Loucy (cell line): Measurements from ENCODE around the gene LTB4R2.

Source experiments
- H2AFZ ChIP-seq: fragments of 200-600 bp; sonication (generic); 2 replicates; pipeline ENCODE4 v1.6.0; 2016; ENCODE audit warnings: antibody characterized with exemption, mild to moderate bottlenecking, low read length, moderate library complexity
- H3F3A ChIP-seq: fragments of 200-600 bp; 2 replicates; pipeline ENCODE4 v1.6.0; 2016; ENCODE audit warnings: antibody characterized with exemption, low read depth, mild to moderate bottlenecking
- H3K27me3 ChIP-seq: fragments of 200-600 bp; sonication (generic); 2 replicates; pipeline ENCODE4 v1.6.1; 2014; ENCODE audit warnings: low read length, mild to moderate bottlenecking; ENCODE audit not compliant: insufficient read depth, poor library complexity, severe bottlenecking
- H3K36me3 ChIP-seq: fragments of 200-600 bp; sonication (generic); 2 replicates; pipeline ENCODE4 v1.6.1; 2016; ENCODE audit warnings: low read length; ENCODE audit not compliant: insufficient read depth
- H3K4me1 ChIP-seq: fragments of 200-600 bp; sonication (generic); 2 replicates; pipeline ENCODE4 v1.5.1; 2014; ENCODE audit warnings: low read length, mild to moderate bottlenecking; ENCODE audit not compliant: insufficient read depth, poor library complexity, severe bottlenecking
- H3K4me2 ChIP-seq: fragments of 200-600 bp; sonication (generic); 2 replicates; pipeline ENCODE4 v1.6.0; 2014; ENCODE audit warnings: antibody characterized with exemption, low read length, low read depth, mild to moderate bottlenecking; ENCODE audit not compliant: poor library complexity, severe bottlenecking
- H3K4me3 ChIP-seq: fragments of 200-600 bp; sonication (generic); 2 replicates; pipeline ENCODE4 v1.5.1; 2014; ENCODE audit warnings: low read length, mild to moderate bottlenecking, mixed read lengths; ENCODE audit not compliant: poor library complexity, severe bottlenecking
- H3K79me2 ChIP-seq: fragments of 200-600 bp; sonication (generic); 2 replicates; pipeline ENCODE4 v1.6.1; 2014; ENCODE audit warnings: low read length; ENCODE audit not compliant: insufficient read depth
- H3K9ac ChIP-seq: fragments of 200-600 bp; sonication (generic); 2 replicates; pipeline ENCODE4 v1.6.0; 2014; ENCODE audit warnings: mild to moderate bottlenecking, low read depth, low read length, moderate library complexity; ENCODE audit not compliant: poor library complexity, severe bottlenecking
- H3K9me2 ChIP-seq: fragments of 200-600 bp; sonication (generic); replicated peaks from 2 replicates; pipeline ENCODE4 v1.6.1; 2016; ENCODE audit warnings: low read depth, low read length, mixed read lengths
- H3K9me3 ChIP-seq: fragments of 200-600 bp; sonication (generic); 2 replicates; pipeline ENCODE4 v1.6.1; 2014; ENCODE audit warnings: mild to moderate bottlenecking, antibody characterized with exemption, low read length, low read depth; ENCODE audit not compliant: insufficient read depth
- H4K20me1 ChIP-seq: fragments of 200-600 bp; sonication (generic); 2 replicates; pipeline ENCODE4 v1.6.0; 2014; ENCODE audit warnings: antibody characterized with exemption, low read length, mild to moderate bottlenecking; ENCODE audit not compliant: insufficient read depth, poor library complexity, severe bottlenecking
- CTCF ChIP-seq: fragments of 200-600 bp; sonication (generic); conservative IDR thresholded peaks from 2 replicates; pipeline ENCODE4 v1.5.1; 2014; ENCODE audit warnings: mild to moderate bottlenecking, antibody characterized with exemption, low read length
- EZH2phosphoT487 ChIP-seq: fragments of 200-600 bp; IDR thresholded peaks from 2 replicates; pipeline ENCODE4 v1.6.1; 2018; ENCODE audit warnings: antibody characterized with exemption, mild to moderate bottlenecking, moderate library complexity, borderline replicate concordance

LTB4R2 gene

GRCh38 chr14:24272467-24272866 lies 37.5 kb upstream of the LTB4R2 start:
- no peaks in the 10 kb centered on the region for H4K20me1 ChIP-seq
- H3K4me3 ChIP-seq: no peak overlapping the region
- no peaks in the 10 kb centered on the region for H3K9me3 ChIP-seq
- no peak for TF ChIP-seq EZH2phosphoT487
- TF ChIP-seq CTCF: no peak
- no peak overlapping the region for H2AFZ ChIP-seq
- H3K4me2 ChIP-seq: peak overlapping the region; percentile 97
- peak overlapping the region; percentile 92 for H3K9ac ChIP-seq
- no peaks in the 10 kb centered on the region for H3K27me3 ChIP-seq
- no peaks in the 10 kb centered on the region for H3K9me2 ChIP-seq
- peaks cover 14% of the 10 kb centered on the region; the same call in 1 of the 2 replicates for H3K79me2 ChIP-seq
- peaks cover 18% of the 10 kb centered on the region for H3K4me1 ChIP-seq
- H3F3A ChIP-seq: no peaks in the 10 kb centered on the region
- H3K36me3 ChIP-seq: no peaks in the 10 kb centered on the region

GRCh38 chr14:24273422-24273998 lies 36.4 kb upstream of the LTB4R2 start:
- TF ChIP-seq EZH2phosphoT487: no peak
- TF ChIP-seq CTCF: peak; percentile 45
- no peaks in the 10 kb centered on the region for H3K9me3 ChIP-seq
- no peaks in the 10 kb centered on the region for H3K9me2 ChIP-seq
- H3K27me3 ChIP-seq: no peaks in the 10 kb centered on the region
- H3K36me3 ChIP-seq: no peaks in the 10 kb centered on the region
- H3F3A ChIP-seq: no peaks in the 10 kb centered on the region
- peaks cover 14% of the 10 kb centered on the region; the same call in 1 of the 2 replicates for H3K79me2 ChIP-seq
- H4K20me1 ChIP-seq: no peaks in the 10 kb centered on the region
- no peak overlapping the region for H2AFZ ChIP-seq
- no peak overlapping the region for H3K4me3 ChIP-seq
- H3K4me1 ChIP-seq: peaks cover 28% of the 10 kb centered on the region
- H3K4me2 ChIP-seq: no peak overlapping the region
- no peak overlapping the region for H3K9ac ChIP-seq

DNA sequence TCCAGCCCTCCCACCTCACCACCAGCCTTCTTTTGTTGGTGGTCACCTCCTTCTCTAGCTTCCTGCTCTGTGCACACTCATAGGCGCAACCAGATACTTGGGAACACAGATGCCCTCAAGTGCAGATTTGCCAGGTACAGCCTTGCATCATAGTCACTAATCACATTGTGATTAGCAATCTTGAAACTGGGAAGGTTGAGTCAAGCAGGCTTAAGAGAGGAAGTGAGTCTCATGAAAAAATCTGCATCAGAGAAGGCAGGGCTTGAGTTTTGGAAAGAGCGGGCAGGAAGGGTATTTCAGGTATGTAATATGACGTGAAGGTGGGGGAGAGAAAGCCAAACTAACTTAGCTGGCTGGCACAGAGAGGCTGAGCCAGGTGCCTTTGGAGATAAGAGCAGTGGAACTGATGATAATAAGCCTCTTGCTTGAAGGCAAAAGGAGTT lies 35.8 kb upstream of the LTB4R2 start:
- no peaks in the 10 kb centered on the region for H4K20me1 ChIP-seq

More for the DNA sequence above, 35.8 kb upstream of the LTB4R2 start:
- Histone ChIP-seq H3K79me2 (peaks cover 14% of the 10 kb centered on the region; the same call in 1 of the 2 replicates), H3K36me3 (no peaks in the 10 kb centered on the region), H3K4me3 (no peak overlapping the region), H3K4me1 (peaks cover 35% of the 10 kb centered on the region), H3K9me2 (no peaks in the 10 kb centered on the region), H3K9me3 (no peaks in the 10 kb centered on the region), H3K27me3 (no peaks in the 10 kb centered on the region), H2AFZ (no peak overlapping the region), H3K4me2 (no peak overlapping the region), H3K9ac (no peak overlapping the region), H3F3A (no peaks in the 10 kb centered on the region)
- TF ChIP-seq CTCF (no peak), EZH2phosphoT487 (no peak)
